BLaER1 treated with 17β-estradiol and CSF1 and Interleukin-3, amounts not matched to agents 10 nM and 100 nM (cell line): ENCODE measurements around the gene MCM9.
A peak's percentile ranks its signal among the peaks of the same experiment; 100 is the strongest.
"Not testable (repeated sequence)": the region's sequence is repeated elsewhere in the genome, so short reads cannot be mapped to it uniquely, and the experiment has no call there.

Source experiments
- H3K27ac ChIP-seq, 11 experiments: shearing (Covaris generic); formaldehyde crosslinking; 2 replicates each; pipeline ENCODE4 v1.8.1; 2022
- H3K27me3 ChIP-seq, 11 experiments: shearing (Covaris generic); formaldehyde crosslinking; 2 replicates each; pipeline ENCODE4 v1.8.1; 2022
- H3K36me3 ChIP-seq, 11 experiments: shearing (Covaris generic); formaldehyde crosslinking; 2 replicates each; pipeline ENCODE4 v1.8.1; 2022
- H3K4me1 ChIP-seq, 10 experiments: shearing (Covaris generic); formaldehyde crosslinking; 2 replicates each; pipeline ENCODE4 v1.8.1; 2022
- H3K4me2 ChIP-seq, 11 experiments: shearing (Covaris generic); formaldehyde crosslinking; 2 replicates each; pipeline ENCODE4 v1.8.1; 2022
- H3K4me3 ChIP-seq, 10 experiments: shearing (Covaris generic); formaldehyde crosslinking; 2 replicates each; pipeline ENCODE4 v1.8.1; 2022
- H3K9ac ChIP-seq, 11 experiments: shearing (Covaris generic); formaldehyde crosslinking; 2 replicates each; pipeline ENCODE4 v1.8.1; 2022
- H3K9me3 ChIP-seq, 11 experiments: shearing (Covaris generic); formaldehyde crosslinking; replicated peaks in 1 of 11; 2 replicates each; pipeline ENCODE4 v1.8.1; 2022
- H4K20me1 ChIP-seq, 11 experiments: shearing (Covaris generic); formaldehyde crosslinking; 2 replicates each; pipeline ENCODE4 v1.8.1; 2022
- Cebpa-rat ChIP-seq, 11 experiments: shearing (Covaris generic); IDR thresholded peaks; 2 replicates each; pipeline ENCODE4 v1.8.1; 2022

Gene MCM9

DNA sequence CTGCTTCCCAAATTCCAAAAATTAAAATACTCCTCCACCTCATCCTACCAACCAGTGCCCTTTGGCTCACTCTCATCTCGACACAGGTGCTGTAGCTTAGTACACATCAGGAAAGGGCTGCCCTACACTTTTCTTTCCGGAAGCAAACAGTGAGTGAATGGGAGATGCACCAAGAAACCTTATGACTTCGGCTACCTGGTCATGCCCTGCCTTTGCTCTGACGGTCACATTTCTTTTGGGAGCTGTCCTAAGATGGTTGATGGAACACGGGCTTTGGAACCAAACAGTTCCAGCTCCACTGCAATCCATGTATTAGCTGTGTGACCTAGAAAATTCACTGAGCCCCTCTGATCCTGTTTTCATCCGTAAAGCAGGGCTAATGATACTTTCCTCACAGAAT lies 133.7 kb downstream of the MCM9 start:
- Histone ChIP-seq H3K36me3 (no peaks in the 10 kb centered on the region), H3K4me2 (no peak overlapping the region), H3K27ac (no peak overlapping the region), H3K4me3 (no peak overlapping the region), H3K9me3 (0 out of 22 replicates have a peak, but pooled peaks cover 0 to 3% (median 0%) of the 10 kb centered on the region in 11 experiments), H3K4me1 (peaks cover 4 to 19% (median 9%) of the 10 kb centered on the region in 10 experiments; a peak in 14 of 20 replicates), H4K20me1 (no peaks in the 10 kb centered on the region), H3K9ac (no peak overlapping the region), H3K27me3 (no peaks in the 10 kb centered on the region)
- TF ChIP-seq Cebpa-rat (IDR thresholded peaks at IDR 0.05) = no peak

DNA sequence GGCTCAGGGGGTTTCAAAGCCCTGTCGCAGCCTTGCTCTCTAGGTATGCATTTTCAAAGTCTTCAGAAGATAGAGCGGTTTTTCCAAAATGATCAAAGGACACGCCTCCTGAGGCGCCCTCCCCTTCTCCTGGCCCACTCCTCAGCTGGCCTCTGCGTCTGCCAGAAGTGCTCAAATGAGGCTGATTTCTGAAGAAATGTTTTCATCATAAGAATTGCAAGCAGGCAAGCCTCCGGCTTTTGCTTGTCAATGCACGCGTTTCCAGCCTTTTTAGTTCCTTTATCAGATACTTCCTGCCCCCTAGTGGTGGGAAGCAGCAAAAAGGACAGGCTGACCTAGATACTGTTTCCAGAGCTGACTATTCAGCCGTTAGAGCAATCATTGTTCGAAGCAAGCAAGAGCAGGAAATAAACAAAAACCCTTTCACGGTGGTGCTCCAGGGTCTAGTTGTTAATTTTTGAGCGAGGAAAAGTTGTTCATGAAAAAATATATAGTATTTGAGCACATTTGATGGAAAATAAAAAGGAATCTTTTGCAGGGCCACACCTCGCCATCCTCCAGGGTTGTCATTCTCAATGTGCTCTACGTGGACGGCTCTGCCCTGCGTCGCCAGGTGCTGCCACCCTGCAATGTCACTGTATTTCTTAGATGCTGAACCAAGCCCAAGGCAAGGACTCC lies 134.4 kb downstream of the MCM9 start:
- TF ChIP-seq Cebpa-rat (IDR thresholded peaks at IDR 0.05) = no peak
- Histone ChIP-seq H3K9me3 (0 out of 22 replicates have a peak, but pooled peaks cover 0 to 4% (median 0%) of the 10 kb centered on the region in 11 experiments), H4K20me1 (no peaks in the 10 kb centered on the region), H3K27me3 (no peaks in the 10 kb centered on the region), H3K4me2 (peak overlapping the region; percentile 40 to 81 (median 55); a peak in 21 of 22 replicates), H3K27ac (no peak overlapping the region), H3K9ac (peak overlapping the region in 2 of 11 experiments; percentile 40 to 46; a peak in 4 of 22 replicates), H3K4me3 (no peak overlapping the region; a peak in 1 of 20 replicates), H3K36me3 (no peaks in the 10 kb centered on the region), H3K4me1 (peaks cover 4 to 19% (median 9%) of the 10 kb centered on the region in 10 experiments; a peak in 14 of 20 replicates)

DNA sequence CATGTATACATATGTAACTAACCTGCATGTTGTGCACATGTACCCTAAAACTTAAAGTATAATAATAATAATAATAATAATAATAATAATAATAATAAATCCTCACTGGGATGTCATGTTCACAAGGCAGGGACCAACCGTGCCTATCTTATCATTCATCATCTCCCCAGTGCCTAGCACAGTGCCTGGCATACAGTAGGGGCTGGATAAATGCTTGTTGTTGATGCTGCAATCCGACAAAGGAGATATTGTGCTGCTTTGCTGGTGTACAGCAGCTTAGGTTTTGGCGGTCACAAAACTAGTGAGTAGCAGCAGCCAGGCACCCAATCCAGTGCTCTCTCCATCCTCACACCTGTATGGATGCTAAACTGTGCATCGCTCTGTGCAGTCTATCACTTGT lies 135.1 kb downstream of the MCM9 start:
- H3K4me2 ChIP-seq = peak overlapping the region in 6 of 11 experiments; percentile 40 to 81 (median 56); a peak in 6 of 22 replicates
- H3K9ac ChIP-seq = peak overlapping the region in 1 of 11 experiments; percentile 40; a peak in 2 of 22 replicates
- no peaks in the 10 kb centered on the region for H3K36me3 ChIP-seq
- H3K4me1 ChIP-seq = peaks cover 4 to 18% (median 7%) of the 10 kb centered on the region in 10 experiments; a peak in 14 of 20 replicates
- H3K27ac ChIP-seq = no peak overlapping the region
- no peaks in the 10 kb centered on the region for H4K20me1 ChIP-seq
- H3K27me3 ChIP-seq = no peaks in the 10 kb centered on the region
- no peak for TF ChIP-seq Cebpa-rat (IDR thresholded peaks at IDR 0.05)
- no peak overlapping the region for H3K4me3 ChIP-seq
- 0 out of 22 replicates have a peak, but pooled peaks cover 0 to 4% (median 0%) of the 10 kb centered on the region in 11 experiments for H3K9me3 ChIP-seq

DNA sequence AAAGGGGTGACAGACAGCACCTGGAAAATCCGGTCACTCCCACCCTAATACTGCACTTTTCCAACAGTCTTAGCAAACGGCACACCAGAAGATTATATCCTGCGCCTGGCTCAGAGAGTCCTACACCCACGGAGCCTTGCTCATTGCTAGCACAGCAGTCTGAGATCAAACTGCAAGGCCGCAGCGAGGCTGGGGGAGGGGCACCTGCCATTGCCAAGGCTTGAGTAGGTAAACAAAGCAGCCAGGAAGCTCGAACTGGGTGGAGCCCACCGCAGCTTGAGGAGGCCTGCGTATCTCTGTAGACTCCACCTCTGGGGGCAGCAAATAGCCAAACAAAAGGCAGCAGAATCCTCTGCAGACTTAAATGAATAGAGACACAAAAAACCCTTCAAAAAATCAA lies 138.4 kb downstream of the MCM9 start:
- H3K36me3 ChIP-seq, H3K4me3 ChIP-seq, H4K20me1 ChIP-seq, H3K27ac ChIP-seq, H3K9me3 ChIP-seq, H3K27me3 ChIP-seq, H3K9ac ChIP-seq, H3K4me2 ChIP-seq: not testable (repeated sequence)
- H3K4me1 ChIP-seq = peaks cover 0 to 12% (median 5%) of the 10 kb centered on the region in 10 experiments; a peak in 8 of 20 replicates

DNA sequence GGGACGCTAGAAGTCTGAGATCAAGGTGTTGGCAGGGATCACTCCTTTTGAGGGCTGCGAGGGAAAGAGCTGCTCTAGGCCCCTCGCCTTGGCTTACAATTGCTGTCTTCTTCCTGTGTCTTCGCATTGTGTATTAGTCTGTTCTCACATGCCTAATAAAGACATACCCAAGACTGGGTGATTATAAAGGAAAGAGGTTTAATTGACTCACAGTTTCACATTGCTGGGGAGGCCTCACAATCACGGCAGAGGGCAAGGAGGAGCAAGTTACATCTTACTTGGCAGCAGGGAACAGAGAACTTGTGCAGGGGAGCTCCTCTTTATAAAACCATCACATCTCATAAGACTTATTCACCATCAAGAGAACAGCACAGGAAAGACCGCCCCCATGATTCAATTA lies 143.5 kb downstream of the MCM9 start:
- no peak overlapping the region for H3K27ac ChIP-seq
- H3K9ac ChIP-seq = no peak overlapping the region
- H3K27me3 ChIP-seq = no peaks in the 10 kb centered on the region
- no peak overlapping the region for H3K4me2 ChIP-seq
- H4K20me1 ChIP-seq = no peaks in the 10 kb centered on the region
- H3K4me1 ChIP-seq = peaks cover 7 to 17% (median 8%) of the 10 kb centered on the region in 10 experiments; a peak in 18 of 20 replicates
- TF ChIP-seq Cebpa-rat (IDR thresholded peaks at IDR 0.05) = no peak
- H3K9me3 ChIP-seq = peaks cover 0 to 4% (median 0%) of the 10 kb centered on the region in 11 experiments; a peak in 1 of 22 replicates
- H3K36me3 ChIP-seq = no peaks in the 10 kb centered on the region
- no peak overlapping the region for H3K4me3 ChIP-seq

DNA sequence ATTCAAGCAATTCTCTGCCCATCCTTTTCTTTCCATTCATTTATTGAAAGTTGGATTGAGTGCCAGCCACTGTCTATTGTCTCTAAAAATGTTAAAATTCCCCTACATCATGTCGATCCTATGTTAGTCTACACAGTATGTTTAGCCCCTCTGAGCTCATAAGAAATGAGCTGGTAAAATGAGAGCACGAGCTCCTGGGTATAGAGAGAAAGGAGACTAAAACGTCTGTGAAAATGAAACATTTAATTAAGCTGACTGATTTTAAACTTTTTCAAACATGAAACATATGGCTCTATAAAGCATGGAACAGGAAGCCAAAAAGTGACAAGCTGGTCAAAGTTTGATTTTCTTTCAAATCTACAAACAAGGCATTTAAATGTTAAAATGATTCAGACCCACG lies 145.0 kb downstream of the MCM9 start:
- Histone ChIP-seq H3K36me3 (no peaks in the 10 kb centered on the region), H3K4me1 (peaks cover 7 to 18% (median 8%) of the 10 kb centered on the region in 10 experiments; a peak in 18 of 20 replicates), H3K4me2 (no peak overlapping the region), H3K9me3 (peaks cover 0 to 4% (median 0%) of the 10 kb centered on the region in 11 experiments; a peak in 1 of 22 replicates), H3K27me3 (no peaks in the 10 kb centered on the region), H3K9ac (no peak overlapping the region), H3K4me3 (no peak overlapping the region), H4K20me1 (no peaks in the 10 kb centered on the region), H3K27ac (no peak overlapping the region)
- TF ChIP-seq Cebpa-rat (IDR thresholded peaks at IDR 0.05) = no peak

DNA sequence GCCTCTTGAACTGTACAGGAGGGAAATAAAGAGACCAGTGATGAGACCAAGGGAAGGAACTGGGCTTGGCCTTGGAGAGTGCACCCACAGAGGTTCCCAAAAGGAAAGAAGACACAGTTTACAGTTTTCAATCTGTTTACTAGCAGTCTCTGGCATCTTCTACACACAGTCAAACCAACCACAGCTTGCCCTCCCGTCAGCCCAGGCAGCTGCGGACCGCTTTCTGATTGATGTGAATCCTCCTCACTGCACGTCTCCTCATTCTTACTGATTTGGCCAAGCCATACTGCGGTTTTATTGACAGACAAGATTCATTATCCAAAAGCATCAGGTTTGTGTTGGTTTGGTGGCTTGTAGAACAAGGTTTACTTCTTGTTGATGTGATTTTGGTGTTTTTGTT lies 145.5 kb downstream of the MCM9 start:
- Histone ChIP-seq H3K27me3 (no peaks in the 10 kb centered on the region), H3K4me1 (peaks cover 7 to 23% (median 8%) of the 10 kb centered on the region in 10 experiments; a peak in 18 of 20 replicates), H3K9ac (no peak overlapping the region), H3K27ac (no peak overlapping the region), H3K4me3 (no peak overlapping the region), H3K9me3 (peaks cover 0 to 4% (median 0%) of the 10 kb centered on the region in 11 experiments; a peak in 1 of 22 replicates), H3K36me3 (no peaks in the 10 kb centered on the region), H3K4me2 (no peak overlapping the region), H4K20me1 (no peaks in the 10 kb centered on the region)
- no peak for TF ChIP-seq Cebpa-rat (IDR thresholded peaks at IDR 0.05)

DNA sequence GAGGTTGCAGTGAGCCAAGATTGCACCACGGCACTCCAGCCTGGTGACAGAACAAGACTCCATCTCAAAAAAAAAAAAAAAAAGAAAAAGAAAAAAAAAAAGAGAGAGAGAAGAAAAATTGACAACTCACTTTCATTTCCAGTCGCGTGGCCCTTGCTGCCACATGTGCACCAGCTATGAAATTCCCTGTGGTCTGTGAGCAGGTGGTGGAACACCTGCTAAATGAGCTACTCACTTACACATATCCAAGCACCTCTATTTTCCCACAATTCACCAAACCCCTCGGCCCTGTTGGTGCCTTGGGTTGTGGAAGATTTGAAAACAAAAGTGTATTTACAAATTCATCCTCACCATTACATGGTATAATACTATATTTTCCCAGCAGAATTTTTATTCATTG lies 146.3 kb downstream of the MCM9 start:
- no peak for TF ChIP-seq Cebpa-rat (IDR thresholded peaks at IDR 0.05)
- no peaks in the 10 kb centered on the region for H3K27me3 ChIP-seq

DNA sequence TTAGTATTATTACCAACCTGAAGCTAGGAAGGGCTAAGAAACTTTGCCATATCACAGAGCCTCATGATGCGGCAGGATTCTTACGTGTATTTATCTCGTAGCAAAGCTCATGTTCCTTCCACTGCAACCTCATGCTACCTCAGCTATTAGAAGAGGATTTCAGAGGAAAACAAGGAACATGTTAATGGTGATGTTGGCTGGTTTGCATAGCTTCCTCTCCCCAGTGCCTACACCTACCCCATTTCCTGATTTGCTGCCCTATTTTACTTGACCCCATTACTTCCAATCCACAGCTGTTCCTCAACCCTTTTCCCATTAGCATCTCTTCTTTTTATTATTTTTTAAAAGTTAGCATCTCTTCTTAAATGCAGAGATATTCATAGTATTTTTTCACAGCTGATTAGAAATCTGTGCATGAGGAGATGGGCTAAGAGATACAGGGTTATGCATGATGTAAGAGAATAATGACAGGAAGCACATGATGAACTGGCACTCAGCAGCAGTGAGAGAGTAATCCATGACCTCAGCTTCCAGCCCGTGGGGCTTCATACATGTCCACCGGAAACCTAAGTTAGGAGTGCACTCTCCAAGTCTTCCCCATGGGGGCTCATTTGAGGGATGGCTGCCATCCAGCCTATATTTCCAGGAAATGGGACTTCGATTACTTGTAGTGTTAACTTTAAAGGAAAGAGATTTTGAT lies 147.1 kb downstream of the MCM9 start:
- H3K4me3 ChIP-seq = no peak overlapping the region
- H3K36me3 ChIP-seq = no peaks in the 10 kb centered on the region
- no peaks in the 10 kb centered on the region for H4K20me1 ChIP-seq
- no peak overlapping the region for H3K27ac ChIP-seq
- H3K4me2 ChIP-seq = peak overlapping the region in 10 of 11 experiments; percentile 2 to 48 (median 26); a peak in 12 of 22 replicates
- H3K9me3 ChIP-seq = peaks cover 0 to 4% (median 0%) of the 10 kb centered on the region in 11 experiments; a peak in 1 of 22 replicates
- no peaks in the 10 kb centered on the region for H3K27me3 ChIP-seq
- no peak for TF ChIP-seq Cebpa-rat (IDR thresholded peaks at IDR 0.05)
- peaks cover 7 to 30% (median 8%) of the 10 kb centered on the region in 10 experiments; a peak in 18 of 20 replicates for H3K4me1 ChIP-seq
- no peak overlapping the region for H3K9ac ChIP-seq

More for the DNA sequence above, 146.3 kb downstream of the MCM9 start:
- Histone ChIP-seq H3K4me2 (peak overlapping the region in 1 of 11 experiments; percentile 48; a peak in 1 of 22 replicates), H3K9ac (no peak overlapping the region), H3K36me3 (no peaks in the 10 kb centered on the region), H3K4me1 (peaks cover 7 to 30% (median 8%) of the 10 kb centered on the region in 10 experiments; a peak in 18 of 20 replicates), H3K27ac (no peak overlapping the region), H3K9me3 (peaks cover 0 to 4% (median 0%) of the 10 kb centered on the region in 11 experiments; a peak in 1 of 22 replicates), H3K4me3 (no peak overlapping the region), H4K20me1 (no peaks in the 10 kb centered on the region)
